ENCODE data around the gene NRN1L. TPM values are rescaled to one million over a fixed set of nuclear protein-coding genes. Genes with fewer than 3 reads are reported as not detected.
A peak's percentile ranks its signal among the peaks of the same experiment; 100 is the strongest.

Gene NRN1L
- total and polyA plus RNA-seq, 2 of the 4 experiments (the other 2 are of a cell fraction), result 0.27 TPM; not detected in 1

- Histone ChIP-seq H3K18ac (ENCODE audit: low read depth, low read length) (no peak overlapping the region), H3K4me3 (ENCODE audit: insufficient read depth, low read depth, low read length) (peak overlapping the region; percentile 94), H4K91ac (ENCODE audit: insufficient read depth, low read depth, low read length) (no peak overlapping the region; the same call in 1 of the 2 replicates), H3K9me3 (ENCODE audit: control insufficient read depth, insufficient read depth, low read length) (no peaks in the 10 kb centered on the region), H3K27ac (ENCODE audit: insufficient read depth, low read length) (no peak overlapping the region; the same call in 1 of the 2 replicates), H3K14ac (replicated peaks; ENCODE audit: low read depth, low read length) (peak overlapping the region; percentile 43; the same call in 1 of the 2 replicates), H2AK5ac (ENCODE audit: low read depth, low read length) (peak overlapping the region; percentile 38), H4K8ac (ENCODE audit: low read depth in 2 of 2, low read length in 2 of 2) (peak overlapping the region; percentile 89 to 97; a peak in 2 of 4 replicates), H3K9me1 (ENCODE audit: insufficient read depth, low read length) (peaks cover 12% of the 10 kb centered on the region), H2BK5ac (ENCODE audit: low read depth, low read length, poor library complexity, severe bottlenecking) (no peak overlapping the region), H2BK20ac (ENCODE audit: low read depth, low read length) (no peak overlapping the region), H3K27me3 (ENCODE audit: control insufficient read depth, insufficient read depth, low read length) (no peaks in the 10 kb centered on the region), H2AK9ac (replicated peaks; ENCODE audit: low read depth, low read length, poor library complexity) (peak overlapping the region; percentile 99), H3K56ac (ENCODE audit: extremely low read depth, insufficient read depth, low read length) (no peak overlapping the region; the same call in 1 of the 2 replicates), H2AFZ (replicated peaks; ENCODE audit: low read length, poor library complexity) (peak overlapping the region; percentile 99), H3K4me1 (ENCODE audit: control insufficient read depth, insufficient read depth, low read length) (peaks cover 11% of the 10 kb centered on the region), H2BK120ac (ENCODE audit: low read depth, low read length) (no peak overlapping the region), H4K5ac (ENCODE audit: low read depth, low read length) (0 out of 2 replicates have a peak overlapping the region, but pooled peaks have one; percentile 83), H3K4me2 (ENCODE audit: low read depth, low read length) (peak overlapping the region; percentile 94), H3K9ac (ENCODE audit: low read depth, low read length) (peak overlapping the region; percentile 64), H2BK15ac (ENCODE audit: low read depth, low read length) (no peak overlapping the region), H4K20me1 (ENCODE audit: insufficient read depth, low read length) (peaks cover 4% of the 10 kb centered on the region), H3K23ac (ENCODE audit: low read depth, low read length) (peak overlapping the region; percentile 72), H3K36me3 (ENCODE audit: control insufficient read depth, insufficient read depth, low read length) (peaks cover 15% of the 10 kb centered on the region), H3K79me1 (ENCODE audit: low read depth in 1 of 2, low read length in 2 of 2) (peaks cover 9 to 41% of the 10 kb centered on the region in 2 experiments; a peak in 3 of 4 replicates), H3K4ac (ENCODE audit: low read depth, low read length) (0 out of 2 replicates have a peak overlapping the region, but pooled peaks have one; percentile 7)
- BruUV-seq (replicated peaks), result no TSS peak
- ATAC-seq (ENCODE audit: low read depth) (peak; percentile 0; the same call in 1 of the 2 replicates), DNase-seq (no peak)
- intact Hi-C loops (cut with micrococcal nuclease) (loop anchor here (1.0 to 5.0 kb wide), 2 partner anchors 106 to 372 kb away; partner anchors contain the start of gene CTCF), dilution Hi-C loops (cut with HindIII; ENCODE audit: low sequenced_read_pairs, unreplicated experiment) (no loop called here), in situ Hi-C loops (cut with MboI; ENCODE audit: low sequenced_read_pairs) (loop anchor here (25.0 kb wide), 1 partner anchor 397 kb away; the partner anchor contains the start of gene RIPOR1)
- CTCF ChIA-PET, result interaction anchor here (0.6 to 3.0 kb wide), 3 partner anchors 79 to 212 kb away, joined by 3 to 16 read pairs (median 4); no protein-coding TSS in a partner anchor
- POLR2A ChIA-PET (ENCODE audit: unreplicated experiment), result interaction anchor here (0.5 kb wide), 1 partner anchor 132 kb away, joined by 3 read pairs; no protein-coding TSS in a partner anchor
- 33% methylated on average over 3 of the region's 13 CpGs; no CpG with 5 or more reads in 1 of the 2 experiments for WGBS, 2 experiments (ENCODE audit: extremely low coverage in 2 of 2, insufficient read length in 1 of 2)
- no peak for TF ChIP-seq NFE2L2 (IDR thresholded peaks at IDR 0.05; ENCODE audit: low read depth, low read length)
- TF ChIP-seq RAD21 (IDR thresholded peaks at IDR 0.05; ENCODE audit: low read length), result no peak
- TF ChIP-seq USF2 (IDR thresholded peaks at IDR 0.05; ENCODE audit: low read depth, low read length), result no peak
- no peak for TF ChIP-seq MAZ (IDR thresholded peaks at IDR 0.05; ENCODE audit: borderline replicate concordance, low read depth, low read length)
- no peak for TF ChIP-seq FOS (IDR thresholded peaks at IDR 0.05; ENCODE audit: low read depth, low read length)
- no peak for TF ChIP-seq CTCF (conservative IDR thresholded peaks at IDR 0.05; ENCODE audit: low read depth, low read length)
- no peak for TF ChIP-seq CEBPB (IDR thresholded peaks at IDR 0.05; ENCODE audit: low read depth, low read length)
- TF ChIP-seq MXI1 (IDR thresholded peaks at IDR 0.05; ENCODE audit: borderline replicate concordance, low read depth, low read length), result no peak
- TF ChIP-seq RCOR1 (IDR thresholded peaks at IDR 0.05; ENCODE audit: insufficient replicate concordance, low read length), result no peak
- TF ChIP-seq CHD1 (IDR thresholded peaks at IDR 0.05; ENCODE audit: low read depth, low read length), result no peak
- TF ChIP-seq MAFK (IDR thresholded peaks at IDR 0.05; ENCODE audit: low read depth, low read length), result no peak
- no peak for TF ChIP-seq BHLHE40 (IDR thresholded peaks at IDR 0.05; ENCODE audit: low read depth, low read length)
- TF ChIP-seq SMC3 (IDR thresholded peaks at IDR 0.05; ENCODE audit: low read depth, low read length), result no peak
- no peak for TF ChIP-seq RFX5 (IDR thresholded peaks at IDR 0.05; ENCODE audit: low read depth, low read length)
- TF ChIP-seq POLR2A (IDR thresholded peaks at IDR 0.05; ENCODE audit: low read depth, low read length), result no peak
Measured at GRCh38 chr16:67934306-67935100, 49.8 kb downstream of the NRN1L start.
